ENCODE results near the gene WDR81. TPM values are rescaled to one million over a fixed set of nuclear protein-coding genes. Genes with fewer than 3 reads are reported as not detected.
A peak's percentile ranks its signal among the peaks of the same experiment; 100 is the strongest.

WDR81 gene
- total RNA-seq, 2 experiments from 2014 or later: 24.8 to 25.0 TPM

GRCh38 chr17:1783271-1783670 is 58.8 kb downstream of the WDR81 start:
- Histone ChIP-seq H3K36me3 (ENCODE audit: insufficient read depth, low read length) (peaks cover 59% of the 10 kb centered on the region), H3K4me3 (ENCODE audit: low read length) (no peak overlapping the region), H3K9me3 (ENCODE audit: control insufficient read depth in 1 of 2, insufficient read depth in 1 of 2, low read length in 2 of 2) (no peaks in the 10 kb centered on the region), H3K4me1 (ENCODE audit: insufficient read depth, low read length) (peaks cover 10% of the 10 kb centered on the region), H3K27ac (ENCODE audit: low read depth in 1 of 2, low read length in 2 of 2) (peak overlapping the region in 1 of 2 donors; percentile 14), H3K27me3 (ENCODE audit: control insufficient read depth in 1 of 2, insufficient read depth in 2 of 2, low read length in 2 of 2) (no peaks in the 10 kb centered on the region)
- H3K9me3 Mint-ChIP-seq: no peaks in the 10 kb centered on the region
- DNase-seq (peak in 1 of 14 experiments; percentile 42), ATAC-seq (ENCODE audit: poor library complexity) (no peak)
- CTCF ChIA-PET: interaction anchor here (0.6 to 1.9 kb wide), 5 partner anchors 18 to 134 kb away, joined by 3 to 11 read pairs (median 4); no protein-coding TSS in a partner anchor
- no peak for TF ChIP-seq CTCF (IDR thresholded peaks at IDR 0.05)
- no peaks in the 10 kb centered on the region for H3K27me3 Mint-ChIP-seq
- intact Hi-C loops (cut with DNase I, micrococcal nuclease): loop anchor here in 1 of 2 experiments (5.0 kb wide), 1 partner anchor 61 kb away; the partner anchor contains the start of gene WDR81
- H3K4me3 Mint-ChIP-seq: no peak overlapping the region
- peaks cover 72% of the 10 kb centered on the region for H3K36me3 Mint-ChIP-seq (ENCODE audit: low read depth)
- peak overlapping the region; percentile 76 for H3K27ac Mint-ChIP-seq
- H3K4me1 Mint-ChIP-seq (ENCODE audit: low read depth): peaks cover 10% of the 10 kb centered on the region
- POLR2A ChIA-PET: interaction anchor here (0.5 to 3.5 kb wide), 13 partner anchors 9 to 335 kb away, joined by 3 to 33 read pairs (median 5); partner anchors contain the start of gene SERPINF1

- ATAC-seq (ENCODE audit: poor library complexity) (peak; percentile 68), DNase-seq (peak in 3 of 14 experiments; percentile 31 to 65 (median 54))
- CTCF ChIA-PET: interaction anchor here (0.6 to 1.9 kb wide), 5 partner anchors 19 to 135 kb away, joined by 3 to 11 read pairs (median 4); no protein-coding TSS in a partner anchor
- Mint-ChIP-seq H3K4me3 (no peak overlapping the region), H3K36me3 (ENCODE audit: low read depth) (peaks cover 71% of the 10 kb centered on the region), H3K9me3 (no peaks in the 10 kb centered on the region), H3K27me3 (no peaks in the 10 kb centered on the region), H3K27ac (peak overlapping the region; percentile 76), H3K4me1 (ENCODE audit: low read depth) (peaks cover 10% of the 10 kb centered on the region)
- peak; percentile 53 for TF ChIP-seq CTCF (IDR thresholded peaks at IDR 0.05)
- Histone ChIP-seq H3K27me3 (ENCODE audit: control insufficient read depth in 1 of 2, insufficient read depth in 2 of 2, low read length in 2 of 2) (no peaks in the 10 kb centered on the region), H3K36me3 (ENCODE audit: insufficient read depth, low read length) (peaks cover 58% of the 10 kb centered on the region), H3K4me3 (ENCODE audit: low read length) (no peak overlapping the region), H3K9me3 (ENCODE audit: control insufficient read depth in 1 of 2, insufficient read depth in 1 of 2, low read length in 2 of 2) (no peaks in the 10 kb centered on the region), H3K4me1 (ENCODE audit: insufficient read depth, low read length) (peaks cover 10% of the 10 kb centered on the region), H3K27ac (ENCODE audit: low read depth in 1 of 2, low read length in 2 of 2) (no peak overlapping the region)
- POLR2A ChIA-PET: interaction anchor here (0.5 to 3.5 kb wide), 11 partner anchors 10 to 335 kb away, joined by 3 to 33 read pairs (median 5); partner anchors contain the start of gene SERPINF1
- intact Hi-C loops (cut with DNase I, micrococcal nuclease): loop anchor here (1.0 to 5.0 kb wide), 3 partner anchors 62 to 115 kb away; partner anchors contain the start of gene WDR81 (in 1 of the 2)
Measured at GRCh38 chr17:1783834-1784611, 59.5 kb downstream of the WDR81 start.

- no peak for TF ChIP-seq CTCF (IDR thresholded peaks at IDR 0.05)
- intact Hi-C loops (cut with DNase I, micrococcal nuclease): no loop called here
- Histone ChIP-seq H3K27ac (ENCODE audit: low read depth in 1 of 2, low read length in 2 of 2) (no peak overlapping the region), H3K4me1 (ENCODE audit: insufficient read depth, low read length) (peaks cover 10% of the 10 kb centered on the region), H3K36me3 (ENCODE audit: insufficient read depth, low read length) (peaks cover 56% of the 10 kb centered on the region), H3K4me3 (ENCODE audit: low read length) (no peak overlapping the region), H3K9me3 (ENCODE audit: control insufficient read depth in 1 of 2, insufficient read depth in 1 of 2, low read length in 2 of 2) (no peaks in the 10 kb centered on the region), H3K27me3 (ENCODE audit: control insufficient read depth in 1 of 2, insufficient read depth in 2 of 2, low read length in 2 of 2) (no peaks in the 10 kb centered on the region)
- Mint-ChIP-seq H3K27ac (no peak overlapping the region), H3K9me3 (no peaks in the 10 kb centered on the region), H3K4me3 (no peak overlapping the region), H3K27me3 (no peaks in the 10 kb centered on the region), H3K36me3 (ENCODE audit: low read depth) (peaks cover 64% of the 10 kb centered on the region), H3K4me1 (ENCODE audit: low read depth) (peaks cover 10% of the 10 kb centered on the region)
- DNase-seq: no peak
- ATAC-seq (ENCODE audit: poor library complexity): no peak
- ChIA-PET CTCF (interaction anchor here (1.0 kb wide), 1 partner anchor 65 kb away, joined by 4 read pairs; no protein-coding TSS in a partner anchor), POLR2A (no interaction called here)
Measured at GRCh38 chr17:1785930-1786329, 61.4 kb downstream of the WDR81 start.
